NCI-H526 treated with DMSO at 0.1 percent for 48 hours (cell line): ENCODE results near the gene MESD.

Source experiments
- DNase-seq: peaks from one replicate; lab custom pipeline; 2025; lab: John Stamatoyannopoulos, UW

MESD gene

GRCh38 chr15:81015621-81016488 is 26.2 kb upstream of the MESD start:
- no peak for DNase-seq

GRCh38 chr15:81014446-81015093 is 25.0 kb upstream of the MESD start:
- DNase-seq = no peak

GRCh38 chr15:81013396-81013929 is 23.8 kb upstream of the MESD start:
- no peak for DNase-seq

GRCh38 chr15:81012588-81012987 is 23.0 kb upstream of the MESD start:
- no peak for DNase-seq

GRCh38 chr15:81011593-81011992 is 22.0 kb upstream of the MESD start:
- DNase-seq = no peak

- DNase-seq = no peak
Observed at GRCh38 chr15:81010086-81010485, 20.5 kb upstream of the MESD start.

GRCh38 chr15:81008312-81008711 is 18.7 kb upstream of the MESD start:
- no peak for DNase-seq

- DNase-seq = no peak
Observed at GRCh38 chr15:81007428-81008064, 17.9 kb upstream of the MESD start.

- no peak for DNase-seq
Observed at GRCh38 chr15:81006124-81006523, 16.5 kb upstream of the MESD start.

- DNase-seq = no peak
Observed at GRCh38 chr15:81003097-81003350, 13.4 kb upstream of the MESD start.

- DNase-seq = no peak
Observed at GRCh38 chr15:81002331-81003096, 12.9 kb upstream of the MESD start.

GRCh38 chr15:81002009-81002330 is 12.4 kb upstream of the MESD start:
- no peak for DNase-seq

GRCh38 chr15:81001152-81002008 is 11.8 kb upstream of the MESD start:
- no peak for DNase-seq

GRCh38 chr15:81000624-81001151 is 11.1 kb upstream of the MESD start, which contains the start of gene TLNRD1:
Gene TLNRD1, plus strand, starts transcription at chr15:81000923. Its CDS starts 1,349 bp downstream, at chr15:81002272.
- DNase-seq = peak; percentile 72

GRCh38 chr15:81000144-81000623 is 10.6 kb upstream of the MESD start:
- no peak for DNase-seq

GRCh38 chr15:80999623-81000036 is 10.0 kb upstream of the MESD start:
- DNase-seq = no peak

- no peak for DNase-seq
Observed at GRCh38 chr15:80998251-80998650, 8.6 kb upstream of the MESD start.

- DNase-seq = no peak
Observed at GRCh38 chr15:80997692-80998091, 8.1 kb upstream of the MESD start.

- DNase-seq = no peak
Observed at GRCh38 chr15:80996247-80996646, 6.6 kb upstream of the MESD start.

GRCh38 chr15:80992441-80992840 is 2.8 kb upstream of the MESD start:
- no peak for DNase-seq

- no peak for DNase-seq
Observed at GRCh38 chr15:80992006-80992405, 2.4 kb upstream of the MESD start.
